Thyroid gland (tissue), 4 donors: ENCODE measurements around the gene EPS15. TPM values are rescaled to one million over a fixed set of nuclear protein-coding genes. Genes with fewer than 3 reads are reported as not detected.
A peak's percentile ranks its signal among the peaks of the same experiment; 100 is the strongest.

ENCODE experiments used
- DNase-seq, 2 donors: peaks; one replicate each; pipeline ENCODE4 v3.0.0-alpha.2; 2019
- H3K27ac ChIP-seq, 3 donors: fragments of 200-600 bp; sonication (generic); 1 replicate in 2 of 3; 2 replicates in 1 of 3; pipeline ENCODE4 v1.5.1; 2016 to 2019; ENCODE audit warnings: mild to moderate bottlenecking in 1 of 3, moderate library complexity in 1 of 3
- H3K27me3 ChIP-seq: fragments of 200-600 bp; sonication (generic); one replicate; pipeline ENCODE4 v1.5.1; 2019
- H3K36me3 ChIP-seq, 2 donors: fragments of 200-600 bp; sonication (generic); one replicate each; pipeline ENCODE4 v1.5.1; 2016 to 2019
- H3K4me1 ChIP-seq, 2 donors: fragments of 200-600 bp; sonication (generic); one replicate each; pipeline ENCODE4 v1.5.1; 2017 to 2019
- H3K4me3 ChIP-seq, 3 donors: fragments of 200-600 bp; sonication (generic); replicated peaks in 1 of 3; 1 replicate in 2 of 3; 2 replicates in 1 of 3; pipeline ENCODE4 v1.5.1; 2016; ENCODE audit warnings: mild to moderate bottlenecking in 1 of 3
- H3K9me3 ChIP-seq: fragments of 200-600 bp; sonication (generic); one replicate; pipeline ENCODE4 v1.5.1; 2017
- CTCF ChIP-seq, 6 experiments: fragments of 200-600 bp in 3 of 6; fragments of 450-650 bp in 3 of 6; sonication (generic) in 3 of 6; IDR thresholded peaks; one replicate each; pipeline ENCODE4 v1.5.1; 2016 to 2019; ENCODE audit warnings: antibody characterized with exemption in 6 of 6, mild to moderate bottlenecking in 2 of 6, inconsistent platforms in 1 of 6, moderate library complexity in 1 of 6
- POLR2A ChIP-seq, 2 donors: fragments of 450-650 bp; IDR thresholded peaks; one replicate each; pipeline ENCODE4 v1.6.1; 2017; ENCODE audit warnings: antibody characterized with exemption in 2 of 2, mild to moderate bottlenecking in 2 of 2, moderate library complexity in 1 of 2
- WGBS, 2 donors: methylation state at CpG; one replicate each; pipeline ENCODE4 v1.1.5; 2017; 5-methylcytosine and 5-hydroxymethylcytosine counted together
- intact Hi-C: fragments of 100-400 bp; cut with DNase I; formaldehyde crosslinking; loops from one replicate; pipeline ENCODE4 v1.15.1; 2023
- total RNA-seq, 4 donors: library from RNA; depleted of rRNA; stranded (reverse); fragments of >200 nt; gene quantifications; one replicate each; pipeline ENCODE4 v1.2.3, GENCODE V29; 2016

The EPS15 gene
- total RNA-seq, 4 donors from 2014 or later: 88.0 to 128 (median 102) TPM

DNA sequence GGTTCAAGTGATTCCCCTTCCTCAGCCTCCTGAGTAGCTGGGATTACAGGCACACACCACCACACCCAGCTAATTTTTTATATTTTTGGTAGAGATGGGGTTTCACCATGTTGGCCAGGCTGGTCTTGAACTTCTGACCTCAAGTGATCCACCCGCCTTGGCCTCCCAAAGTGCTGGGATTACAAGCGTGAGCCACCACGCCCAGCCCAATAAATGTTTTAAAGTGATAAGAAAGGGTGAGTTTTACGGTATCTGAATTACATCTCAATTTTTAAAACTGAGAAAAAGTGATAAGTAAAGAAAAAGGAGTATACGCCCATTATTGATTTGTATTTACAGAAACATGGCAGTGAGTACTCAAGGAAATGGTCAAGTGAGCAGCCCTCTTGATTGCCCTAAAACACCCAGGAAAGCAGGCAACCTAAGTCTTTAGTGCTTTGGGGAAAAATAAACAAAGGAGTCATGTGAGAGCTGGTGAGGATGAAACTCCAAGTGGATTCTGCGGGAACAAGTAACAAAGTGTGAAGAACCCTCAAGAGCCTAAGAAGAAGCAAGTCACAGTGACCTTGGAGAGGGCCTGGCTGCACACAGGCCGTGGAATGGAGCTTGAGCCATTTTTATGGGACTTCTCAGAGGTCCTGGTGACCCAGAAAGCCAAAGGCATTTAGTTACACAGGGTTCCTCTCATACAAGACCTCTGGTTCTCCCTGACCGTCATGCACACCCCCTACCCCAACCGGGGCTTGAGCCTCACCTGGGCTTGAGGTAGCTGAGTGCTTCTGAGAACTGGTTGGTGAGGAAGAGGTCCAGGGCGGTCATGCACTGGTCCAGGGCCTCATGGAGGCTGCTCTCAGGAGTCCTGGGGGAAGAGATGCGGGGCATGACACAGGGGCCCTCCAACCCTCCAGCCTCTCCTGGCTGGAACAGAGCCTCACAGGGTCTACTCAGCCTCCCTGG, 197.8 kb downstream of the EPS15 start:
- no peaks in the 10 kb centered on the region for H3K27me3 ChIP-seq
- H3K9me3 ChIP-seq: no peaks in the 10 kb centered on the region
- H3K36me3 ChIP-seq: no peaks in the 10 kb centered on the region
- TF ChIP-seq CTCF (IDR thresholded peaks at IDR 0.05) (no peak), POLR2A (IDR thresholded peaks at IDR 0.05) (no peak)
- H3K4me3 ChIP-seq: no peak overlapping the region
- intact Hi-C loops: no loop called here
- peak; percentile 53 to 67 for DNase-seq
- peak overlapping the region; percentile 61 to 73 (median 64) for H3K27ac ChIP-seq
- peaks cover 16 to 17% of the 10 kb centered on the region in 2 donors for H3K4me1 ChIP-seq
- 70 to 75% methylated on average over 10 to 11 of the region's 11 CpGs for WGBS, 2 donors

DNA sequence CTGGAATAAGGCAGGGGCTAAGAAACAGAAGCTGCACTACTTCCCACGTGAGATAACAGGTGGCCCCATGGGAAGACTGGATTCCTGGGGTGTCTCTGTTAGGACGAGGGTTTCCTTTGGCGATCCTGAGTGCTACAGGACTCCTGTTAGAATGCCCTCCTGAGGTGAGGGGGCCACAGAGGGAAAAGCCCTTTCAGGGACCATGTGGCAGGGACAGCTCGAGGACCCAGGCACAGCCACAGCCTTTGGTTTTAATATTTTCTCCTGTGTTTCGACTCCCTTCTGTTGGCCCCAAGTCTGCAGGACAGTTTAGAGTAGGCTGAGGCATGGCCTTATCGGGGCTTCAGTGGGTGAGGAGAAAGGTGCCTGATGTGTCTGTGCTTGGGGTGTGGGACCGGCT, 201.3 kb downstream of the EPS15 start:
- Histone ChIP-seq H3K27me3 (no peaks in the 10 kb centered on the region), H3K36me3 (no peaks in the 10 kb centered on the region), H3K27ac (no peak overlapping the region), H3K4me1 (peaks cover 14 to 31% of the 10 kb centered on the region in 2 donors), H3K9me3 (no peaks in the 10 kb centered on the region), H3K4me3 (no peak overlapping the region)
- 93 to 94% methylated on average over 7 of the region's 7 CpGs for WGBS, 2 donors
- intact Hi-C loops: no loop called here
- TF ChIP-seq POLR2A (IDR thresholded peaks at IDR 0.05) (no peak), CTCF (IDR thresholded peaks at IDR 0.05) (no peak)
- no peak for DNase-seq

DNA sequence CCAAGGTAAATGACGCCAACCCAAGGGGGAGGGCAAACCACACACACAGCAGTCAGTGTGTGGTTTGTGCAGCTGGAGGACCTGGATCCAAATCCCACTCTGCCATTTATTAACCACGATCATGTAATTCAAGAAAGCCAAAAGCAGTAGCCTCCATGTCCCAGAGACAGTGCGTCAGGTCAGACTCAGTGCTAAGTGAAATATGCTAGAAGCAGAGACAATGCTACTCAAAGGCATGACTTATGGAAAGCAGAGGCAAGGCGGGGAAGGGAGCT, 202.3 kb downstream of the EPS15 start:
- peaks cover 5 to 24% of the 10 kb centered on the region in 2 donors for H3K4me1 ChIP-seq
- no peaks in the 10 kb centered on the region for H3K9me3 ChIP-seq
- no peaks in the 10 kb centered on the region for H3K36me3 ChIP-seq
- no peak overlapping the region for H3K4me3 ChIP-seq
- no peak for DNase-seq
- H3K27me3 ChIP-seq: no peaks in the 10 kb centered on the region
- TF ChIP-seq POLR2A (IDR thresholded peaks at IDR 0.05) (no peak), CTCF (IDR thresholded peaks at IDR 0.05) (no peak)
- WGBS, 2 donors: 74 to 90% methylated on average over 4 of the region's 4 CpGs
- intact Hi-C loops: no loop called here
- H3K27ac ChIP-seq: peak overlapping the region in 1 of 3 donors; percentile 10

- TF ChIP-seq POLR2A (IDR thresholded peaks at IDR 0.05) (no peak), CTCF (IDR thresholded peaks at IDR 0.05) (no peak)
- no peaks in the 10 kb centered on the region for H3K9me3 ChIP-seq
- no peaks in the 10 kb centered on the region for H3K27me3 ChIP-seq
- WGBS, 2 donors: 80 to 88% methylated on average over 9 of the region's 9 CpGs
- peak in 1 of 2 donors; percentile 40 for DNase-seq
- intact Hi-C loops: no loop called here
- peak overlapping the region in 1 of 3 donors; percentile 10 for H3K27ac ChIP-seq
- no peaks in the 10 kb centered on the region for H3K36me3 ChIP-seq
- H3K4me3 ChIP-seq: no peak overlapping the region
- H3K4me1 ChIP-seq: peaks cover 0 to 19% of the 10 kb centered on the region in 2 donors
These were observed 202.8 kb downstream of the EPS15 start for GRCh38 chr1:51316113-51316845.

GRCh38 chr1:51314974-51315373, 204.1 kb downstream of the EPS15 start:
- peaks cover 0 to 14% of the 10 kb centered on the region in 2 donors for H3K4me1 ChIP-seq
- H3K36me3 ChIP-seq: no peaks in the 10 kb centered on the region
- no peaks in the 10 kb centered on the region for H3K27me3 ChIP-seq
- intact Hi-C loops: no loop called here
- 27 to 54% methylated on average over 2 of the region's 3 CpGs for WGBS, 2 donors
- TF ChIP-seq CTCF (IDR thresholded peaks at IDR 0.05) (no peak), POLR2A (IDR thresholded peaks at IDR 0.05) (no peak)
- no peaks in the 10 kb centered on the region for H3K9me3 ChIP-seq
- peak; percentile 52 for DNase-seq
- no peak overlapping the region for H3K4me3 ChIP-seq
- H3K27ac ChIP-seq: no peak overlapping the region
